Motor neuron (in vitro differentiated cells): ENCODE results near the gene NMT1. TPM values are rescaled to one million over a fixed set of nuclear protein-coding genes. Genes with fewer than 3 reads are reported as not detected.
A peak's percentile ranks its signal among the peaks of the same experiment; 100 is the strongest.
"Not testable (repeated sequence)": the region's sequence is repeated elsewhere in the genome, so short reads cannot be mapped to it uniquely, and the experiment has no call there.

Experiments used
- ATAC-seq, 8 experiments: fragments of 200-7000 bp; cut with Tn5 transposase; replicated peaks in 6 of 8; 2 replicates each; pipeline ENCODE4 v1.8.0; 2021; ENCODE audit warnings: mild to moderate bottlenecking in 8 of 8, moderate library complexity in 8 of 8
- H3K27ac ChIP-seq, 2 donors: fragments of 250-450 bp; sonication (Bioruptor Pico); 2 replicates each; pipeline ENCODE4 v1.9.0; 2021; ENCODE audit warnings: antibody characterized with exemption in 2 of 2, mild to moderate bottlenecking in 2 of 2, moderate library complexity in 1 of 2
- H3K4me1 ChIP-seq, 2 donors: fragments of 250-450 bp; sonication (Bioruptor Pico); replicated peaks in 1 of 2; 2 replicates each; pipeline ENCODE4 v1.6.1; 2021; ENCODE audit warnings: antibody characterized with exemption in 2 of 2, mild to moderate bottlenecking in 2 of 2, moderate library complexity in 1 of 2
- H3K4me3 ChIP-seq, 5 donors: fragments of 250-450 bp; sonication (Bioruptor Pico); 2 replicates each; pipeline ENCODE4 v1.9.0; 2021; ENCODE audit warnings: antibody characterized with exemption in 5 of 5, mild to moderate bottlenecking in 5 of 5, moderate library complexity in 4 of 5
- WGBS, 10 experiments: fragments of 450-650 bp; shearing (Covaris generic); methylation state at CpG; one replicate each; pipeline ENCODE4 v1.0.0; 2022; 5-methylcytosine and 5-hydroxymethylcytosine counted together
- in situ Hi-C, 9 experiments: fragments of 400-800 bp; cut with MboI; loops; one replicate each; pipeline ENCODE4 v1.15.0; 2021; ENCODE audit warnings: low sequenced_read_pairs in 9 of 9, low pct_unique_long_range_greater_than_20kb in 2 of 9; ENCODE audit not compliant: unreplicated experiment in 9 of 9
- total RNA-seq, 8 experiments: library from RNA; unstranded; fragments of 300-600 nt; gene quantifications; 2 replicates each; pipeline versions ENCODE4 v1.2.3 to v1.2.4, GENCODE V29; 2022

NMT1 gene
- total RNA-seq, 8 experiments from 2014 or later = 38.3 to 140 (median 67.8) TPM

GRCh38 chr17:45042346-45043120 lies 18.6 kb upstream of the NMT1 start:
- WGBS, 10 experiments = 70 to 100% (median 88%) methylated on average over 1 to 9 of the region's 11 CpGs; no CpG with 5 or more reads in 2 of the 10 experiments
- Histone ChIP-seq H3K4me3 (no peak overlapping the region), H3K4me1 (peaks cover 28 to 42% of the 10 kb centered on the region in 2 donors), H3K27ac (peak overlapping the region in 1 of 2 donors; percentile 56)
- ATAC-seq = peak in 1 of 8 experiments; percentile 9
- in situ Hi-C loops = loop anchor here in 1 of 9 experiments (25.0 kb wide), 1 partner anchor 130 kb away; the partner anchor contains the start of gene GFAP

GRCh38 chr17:45043813-45044540 lies 17.1 kb upstream of the NMT1 start:
- peak overlapping the region in 1 of 2 donors; percentile 72 for H3K27ac ChIP-seq
- in situ Hi-C loops = loop anchor here in 1 of 9 experiments (25.0 kb wide), 1 partner anchor 132 kb away; the partner anchor contains the start of gene GFAP
- 63 to 100% (median 77%) methylated on average over 1 to 8 of the region's 18 CpGs; no CpG with 5 or more reads in 3 of the 10 experiments for WGBS, 10 experiments
- H3K4me1 ChIP-seq = peaks cover 28 to 38% of the 10 kb centered on the region in 2 donors
- peak in 1 of 8 experiments; percentile 5 for ATAC-seq
- no peak overlapping the region for H3K4me3 ChIP-seq

GRCh38 chr17:45046537-45047125 lies 14.5 kb upstream of the NMT1 start:
- Histone ChIP-seq H3K4me3 (no peak overlapping the region), H3K4me1 (peaks cover 26 to 34% of the 10 kb centered on the region in 2 donors), H3K27ac (no peak overlapping the region)
- ATAC-seq = peak in 1 of 8 experiments; percentile 13
- 57 to 100% (median 92%) methylated on average over 1 to 6 of the region's 9 CpGs for WGBS, 10 experiments
- in situ Hi-C loops = loop anchor here in 1 of 9 experiments (25.0 kb wide), 1 partner anchor 134 kb away; the partner anchor contains the start of gene GFAP

GRCh38 chr17:45048795-45049563 lies 12.1 kb upstream of the NMT1 start:
- in situ Hi-C loops = loop anchor here in 1 of 9 experiments (25.0 kb wide), 1 partner anchor 137 kb away; the partner anchor contains the start of gene GFAP
- no peak overlapping the region for H3K27ac ChIP-seq
- no peak for ATAC-seq
- no peak overlapping the region for H3K4me3 ChIP-seq
- H3K4me1 ChIP-seq = peaks cover 10 to 16% of the 10 kb centered on the region in 2 donors
- WGBS, 10 experiments = 65 to 99% (median 96%) methylated on average over 3 to 8 of the region's 8 CpGs

- peaks cover 6 to 7% of the 10 kb centered on the region in 2 donors for H3K4me1 ChIP-seq
- in situ Hi-C loops = no loop called here
- peak overlapping the region; percentile 95 for H3K27ac ChIP-seq
- ATAC-seq = peak in 1 of 8 experiments; percentile 1
- WGBS, 10 experiments = 0 to 40% (median 2%) methylated on average over 1 to 10 of the region's 14 CpGs
- peak overlapping the region; percentile 51 to 77 (median 70) for H3K4me3 ChIP-seq
Observed at GRCh38 chr17:45050481-45051059, 10.5 kb upstream of the NMT1 start.

- Histone ChIP-seq H3K4me3 (peak within 1 kb of the TSS; percentile 56 to 77 (median 70)), H3K27ac (peak within 1 kb of the TSS; percentile 95), H3K4me1 (peaks cover 6 to 7% of the 10 kb centered on the region in 2 donors)
- in situ Hi-C loops = no loop called here
- WGBS, 10 experiments = 0% methylated on average over 1 to 10 of the region's 56 CpGs; no CpG with 5 or more reads in 3 of the 10 experiments
- ATAC-seq = peak; percentile 95 to 100 (median 98)
Observed at GRCh38 chr17:45051060-45051719, 9.9 kb upstream of the NMT1 start, which contains the start of gene DCAKD. TSS of gene DCAKD (minus strand) at chr17:45051632. CDS start at chr17:45034885, 16,747 bp downstream.

- ATAC-seq, in situ Hi-C loops, H3K4me1 ChIP-seq: not testable (repeated sequence)
- H3K27ac ChIP-seq = peak overlapping the region; percentile 78 to 80
- no CpG with 5 or more reads among the region's 54 CpGs for WGBS, 10 experiments
- H3K4me3 ChIP-seq = peak overlapping the region; percentile 43 to 65 (median 60)
Observed at GRCh38 chr17:45051720-45052051, 9.4 kb upstream of the NMT1 start.

GRCh38 chr17:45052052-45052772 lies 8.9 kb upstream of the NMT1 start:
- 0 to 83% (median 56%) methylated on average over 1 to 8 of the region's 36 CpGs; no CpG with 5 or more reads in 3 of the 10 experiments for WGBS, 10 experiments
- Histone ChIP-seq H3K27ac (peak overlapping the region; percentile 78 to 80), H3K4me1 (peaks cover 6 to 7% of the 10 kb centered on the region in 2 donors), H3K4me3 (peak overlapping the region; percentile 43 to 65 (median 60))
- peak in 5 of 8 experiments; percentile 29 to 56 (median 40) for ATAC-seq
- in situ Hi-C loops = no loop called here

GRCh38 chr17:45060382-45060796 lies 728 bp upstream of the NMT1 start:
- H3K27ac ChIP-seq = peak overlapping the region; percentile 73 to 86
- 4 to 26% (median 12%) methylated on average over 3 to 14 of the region's 15 CpGs; no CpG with 5 or more reads in 1 of the 10 experiments for WGBS, 10 experiments
- H3K4me3 ChIP-seq = peak overlapping the region; percentile 67 to 94 (median 88)
- peaks cover 12 to 13% of the 10 kb centered on the region in 2 donors for H3K4me1 ChIP-seq
- ATAC-seq = peak in 1 of 8 experiments; percentile 4
- in situ Hi-C loops = no loop called here

GRCh38 chr17:45061606-45062205 lies 589 bp downstream of the NMT1 start:
- H3K27ac ChIP-seq = peak overlapping the region; percentile 96 to 97
- peaks cover 12 to 13% of the 10 kb centered on the region in 2 donors for H3K4me1 ChIP-seq
- no peak for ATAC-seq
- in situ Hi-C loops = no loop called here
- H3K4me3 ChIP-seq = peak overlapping the region; percentile 67 to 94 (median 88)
- 0 to 26% (median 6%) methylated on average over 4 to 11 of the region's 15 CpGs; no CpG with 5 or more reads in 1 of the 10 experiments for WGBS, 10 experiments
